Right atrium auricular region (tissue), 2 donors: ENCODE measurements around the gene RPH3AL. TPM values are rescaled to one million over a fixed set of nuclear protein-coding genes. Genes with fewer than 3 reads are reported as not detected.
A peak's percentile ranks its signal among the peaks of the same experiment; 100 is the strongest.
"Not testable (repeated sequence)": the region's sequence is repeated elsewhere in the genome, so short reads cannot be mapped to it uniquely, and the experiment has no call there.

Experiments
- DNase-seq: peaks from one replicate; pipeline ENCODE4 v3.0.0-alpha.2; 2019; ENCODE audit warnings: low spot score
- H3K27ac ChIP-seq, 2 donors: fragments of 200-600 bp; sonication (generic); 1 replicate in 1 of 2; 2 replicates in 1 of 2; pipeline ENCODE4 v1.5.1; 2016 to 2019
- H3K27me3 ChIP-seq, 2 donors: fragments of 200-600 bp; sonication (generic); one replicate each; pipeline versions ENCODE4 v1.5.1 to v1.6.0; 2017 to 2019
- H3K36me3 ChIP-seq: fragments of 200-600 bp; sonication (generic); one replicate; pipeline ENCODE4 v1.5.1; 2016
- H3K4me1 ChIP-seq, 2 donors: fragments of 200-600 bp; sonication (generic); one replicate each; pipeline versions ENCODE4 v1.5.1 to v1.6.0; 2017 to 2019
- H3K4me3 ChIP-seq, 2 donors: fragments of 200-600 bp; sonication (generic); 1 replicate in 1 of 2; 2 replicates in 1 of 2; pipeline ENCODE4 v1.5.1; 2017 to 2019; ENCODE audit warnings: mild to moderate bottlenecking in 1 of 2, moderate library complexity in 1 of 2
- H3K9me3 ChIP-seq, 2 donors: fragments of 200-600 bp; sonication (generic); one replicate each; pipeline ENCODE4 v1.5.1; 2019
- CTCF ChIP-seq, 2 donors: fragments of 200-600 bp; sonication (generic); IDR thresholded peaks; one replicate each; pipeline ENCODE4 v1.5.1; 2019; ENCODE audit warnings: antibody characterized with exemption in 2 of 2
- total RNA-seq, 2 donors: library from RNA; depleted of rRNA; stranded (reverse); fragments of >200 nt; gene quantifications; one replicate each; pipeline ENCODE4 v1.1.0, GENCODE V29; 2016

RPH3AL gene
- total RNA-seq, 2 donors from 2014 or later = 7.2 to 13.1 TPM

DNA sequence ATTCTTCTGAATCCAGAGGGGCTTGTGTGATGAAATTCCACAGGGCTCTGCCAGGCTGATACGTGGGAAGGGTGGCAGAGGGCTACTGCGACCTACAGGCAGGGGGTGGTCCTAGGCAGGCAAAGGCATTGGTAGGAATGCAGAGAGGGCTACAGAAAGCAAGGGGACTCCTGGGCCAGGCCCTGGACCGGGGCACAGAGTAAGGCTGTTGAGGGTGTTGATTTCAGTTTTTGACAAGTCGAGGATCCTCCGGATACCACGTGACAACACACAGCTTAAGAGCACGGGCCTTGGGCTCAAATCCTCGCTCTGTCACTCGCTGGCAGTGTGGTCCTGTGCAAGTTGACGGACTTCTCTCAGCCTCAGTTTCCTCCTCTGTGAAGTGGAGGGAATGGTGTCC is 152.0 kb downstream of the RPH3AL start:
- no peak for DNase-seq
- Histone ChIP-seq H3K4me3 (no peak overlapping the region), H3K27me3 (no peaks in the 10 kb centered on the region), H3K27ac (peak overlapping the region; percentile 0 to 45), H3K36me3 (no peaks in the 10 kb centered on the region), H3K4me1 (peaks cover 0 to 24% of the 10 kb centered on the region in 2 donors), H3K9me3 (no peaks in the 10 kb centered on the region)
- no peak for TF ChIP-seq CTCF (IDR thresholded peaks at IDR 0.05)

- TF ChIP-seq CTCF (IDR thresholded peaks at IDR 0.05) = no peak
Measured at GRCh38 chr17:199806-200545, 152.6 kb downstream of the RPH3AL start.

DNA sequence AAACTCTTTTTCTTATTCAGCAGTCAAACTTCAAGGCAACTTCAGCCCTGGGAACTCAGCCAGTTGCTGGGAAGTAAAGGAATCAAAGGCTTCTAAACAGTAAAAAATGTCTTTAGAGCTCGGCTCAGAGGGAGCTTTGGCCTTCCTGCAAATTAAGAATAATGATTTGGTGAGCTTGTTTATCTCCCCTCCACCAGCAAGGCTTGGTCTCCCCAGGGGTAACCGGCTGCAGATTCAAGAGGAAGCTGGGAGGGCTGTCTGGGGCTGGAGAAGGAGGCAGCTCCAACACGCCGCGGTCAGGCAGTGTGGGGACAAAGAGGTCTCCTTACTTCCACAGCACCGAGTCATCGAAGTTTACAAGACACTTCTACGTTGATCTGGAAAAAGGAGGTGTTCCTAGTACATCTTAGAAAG is 153.4 kb downstream of the RPH3AL start:
- Histone ChIP-seq H3K4me3 (no peak overlapping the region), H3K9me3 (no peaks in the 10 kb centered on the region), H3K4me1 (peaks cover 0 to 24% of the 10 kb centered on the region in 2 donors), H3K27ac (peak overlapping the region in 1 of 2 donors; percentile 32), H3K36me3 (no peaks in the 10 kb centered on the region), H3K27me3 (no peaks in the 10 kb centered on the region)
- TF ChIP-seq CTCF (IDR thresholded peaks at IDR 0.05) = no peak
- DNase-seq = no peak

More at GRCh38 chr17:199806-200545, 152.6 kb downstream of the RPH3AL start:
- peaks cover 0 to 24% of the 10 kb centered on the region in 2 donors for H3K4me1 ChIP-seq
- no peaks in the 10 kb centered on the region for H3K36me3 ChIP-seq
- H3K27ac ChIP-seq = peak overlapping the region; percentile 0 to 45
- no peaks in the 10 kb centered on the region for H3K9me3 ChIP-seq
- no peak overlapping the region for H3K4me3 ChIP-seq
- no peaks in the 10 kb centered on the region for H3K27me3 ChIP-seq
- no peak for DNase-seq

DNA sequence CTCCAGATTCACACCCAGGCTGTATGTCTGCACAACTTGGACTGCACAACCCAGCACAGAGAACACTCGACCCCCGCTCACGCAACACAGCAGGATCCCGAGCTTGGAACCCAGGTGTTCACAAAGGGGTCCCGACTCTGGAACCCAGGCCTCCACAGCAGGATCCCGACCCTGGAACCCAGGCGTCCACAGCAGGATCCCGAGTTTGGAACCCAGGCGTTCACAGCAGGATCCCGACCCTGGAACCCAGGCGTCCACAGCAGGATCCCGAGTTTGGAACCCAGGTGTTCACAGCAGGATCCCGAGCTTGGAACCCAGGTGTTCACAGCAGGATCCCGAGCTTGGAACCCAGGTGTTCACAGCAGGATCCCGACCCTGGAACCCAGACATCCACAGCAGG is 154.4 kb downstream of the RPH3AL start:
- not testable (repeated sequence) for H3K27me3 ChIP-seq

GRCh38 chr17:197352-197751 is 155.3 kb downstream of the RPH3AL start:
- no peak for DNase-seq
- no peak for TF ChIP-seq CTCF (IDR thresholded peaks at IDR 0.05)
- no peaks in the 10 kb centered on the region for H3K27me3 ChIP-seq

More for the DNA sequence above, 154.4 kb downstream of the RPH3AL start:
- not testable (repeated sequence) for H3K9me3 ChIP-seq, H3K27ac ChIP-seq, DNase-seq, H3K4me3 ChIP-seq, H3K36me3 ChIP-seq
- peaks cover 0 to 24% of the 10 kb centered on the region in 2 donors for H3K4me1 ChIP-seq

GRCh38 chr17:194828-195602 is 157.6 kb downstream of the RPH3AL start:
- H3K27ac ChIP-seq = no peak overlapping the region
- TF ChIP-seq CTCF (IDR thresholded peaks at IDR 0.05) = no peak
- H3K4me3 ChIP-seq = no peak overlapping the region
- H3K4me1 ChIP-seq = peaks cover 0 to 16% of the 10 kb centered on the region in 2 donors
- H3K36me3 ChIP-seq = no peaks in the 10 kb centered on the region
- H3K9me3 ChIP-seq = no peaks in the 10 kb centered on the region
- no peak for DNase-seq
- H3K27me3 ChIP-seq = no peaks in the 10 kb centered on the region

More at GRCh38 chr17:197352-197751, 155.3 kb downstream of the RPH3AL start:
- no peak overlapping the region for H3K4me3 ChIP-seq
- H3K36me3 ChIP-seq = no peaks in the 10 kb centered on the region
- H3K4me1 ChIP-seq = peaks cover 0 to 24% of the 10 kb centered on the region in 2 donors
- H3K27ac ChIP-seq = no peak overlapping the region
- H3K9me3 ChIP-seq = no peaks in the 10 kb centered on the region
